IPS DF 4.7 (cell line): ENCODE results near the gene F10.
"Not testable (repeated sequence)": the region's sequence is repeated elsewhere in the genome, so short reads cannot be mapped to it uniquely, and the experiment has no call there.

ENCODE experiments used
- DNase-seq: peaks from one replicate; pipeline ENCODE4 v3.0.0-alpha.2; 2013; ENCODE audit warnings: low spot score; ENCODE audit errors: extremely low read depth

Gene F10

DNA sequence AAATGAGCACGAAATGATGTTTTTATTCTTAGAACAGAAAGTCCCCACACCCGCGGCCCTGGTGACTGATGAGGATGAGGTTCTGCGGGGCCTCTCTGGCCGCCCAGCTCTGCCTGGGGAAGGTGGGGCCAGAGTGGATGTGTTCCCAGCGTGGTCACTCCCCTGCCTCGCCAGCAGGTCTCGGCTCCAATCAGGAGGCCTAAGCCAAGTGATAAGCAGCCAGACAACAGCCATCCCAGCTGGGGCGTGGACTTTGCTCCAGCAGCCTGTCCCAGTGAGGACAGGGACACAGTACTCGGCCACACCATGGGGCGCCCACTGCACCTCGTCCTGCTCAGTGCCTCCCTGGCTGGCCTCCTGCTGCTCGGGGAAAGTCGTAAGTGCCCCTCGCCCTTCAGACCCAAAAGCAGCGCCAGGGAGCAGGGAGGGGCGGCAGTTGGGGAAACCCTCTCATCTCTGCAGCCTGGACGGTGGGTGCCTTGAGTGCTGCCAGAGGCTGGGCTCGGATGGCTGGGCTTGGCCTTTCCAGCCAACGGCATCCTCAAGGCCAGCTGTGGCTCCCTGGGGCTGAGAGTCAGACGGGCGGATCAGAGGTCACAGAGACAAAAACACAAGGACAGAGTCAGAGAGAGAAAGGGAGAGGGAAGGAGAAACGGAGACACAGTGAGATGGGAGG lies at the start of gene F10:
F10 (plus strand) TSS at position 250 of the 676 bp plus-strand sequence; CDS start at position 307, 57 bp downstream.
- peak; percentile 33 for DNase-seq

DNA sequence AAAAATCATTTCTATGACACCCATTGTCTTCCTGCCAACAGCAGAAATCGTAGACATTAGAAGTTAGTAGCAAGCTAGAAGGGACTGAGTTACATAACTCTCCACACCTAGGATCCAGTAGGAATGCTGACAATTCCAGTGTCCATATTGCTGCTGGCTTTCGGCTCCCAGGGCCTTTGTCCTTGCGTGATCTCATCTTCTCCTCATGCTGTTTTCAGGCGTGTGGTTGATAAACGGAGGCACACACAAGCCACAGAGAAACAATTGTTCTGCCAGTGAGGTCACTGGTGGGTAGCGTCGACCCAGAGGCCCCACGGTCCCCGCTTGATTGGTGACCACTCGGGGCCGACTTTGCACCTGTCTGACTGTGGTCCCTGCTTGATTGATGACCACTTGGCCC lies 48.7 kb upstream of the F10 start:
- no peak for DNase-seq

DNA sequence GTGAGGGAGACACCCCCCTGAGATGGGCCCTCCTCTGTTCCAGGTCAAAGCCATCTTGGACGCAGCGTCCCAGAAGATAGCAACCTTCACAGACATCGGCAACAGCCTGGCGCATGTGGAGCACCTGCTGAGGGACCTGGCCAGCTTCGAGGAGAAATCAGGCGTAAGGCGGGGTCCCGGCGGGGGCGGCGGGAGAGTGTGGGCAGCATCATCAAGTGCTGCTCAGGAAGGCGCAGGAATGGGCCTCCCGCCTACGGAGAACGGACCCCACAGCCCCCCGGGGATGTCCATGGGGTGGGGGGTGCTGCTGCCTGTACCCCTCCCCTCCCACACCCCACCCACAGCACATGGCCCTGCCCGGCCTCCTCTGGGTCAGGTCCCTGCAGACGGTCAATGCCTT lies 48.2 kb upstream of the F10 start:
- no peak for DNase-seq

DNA sequence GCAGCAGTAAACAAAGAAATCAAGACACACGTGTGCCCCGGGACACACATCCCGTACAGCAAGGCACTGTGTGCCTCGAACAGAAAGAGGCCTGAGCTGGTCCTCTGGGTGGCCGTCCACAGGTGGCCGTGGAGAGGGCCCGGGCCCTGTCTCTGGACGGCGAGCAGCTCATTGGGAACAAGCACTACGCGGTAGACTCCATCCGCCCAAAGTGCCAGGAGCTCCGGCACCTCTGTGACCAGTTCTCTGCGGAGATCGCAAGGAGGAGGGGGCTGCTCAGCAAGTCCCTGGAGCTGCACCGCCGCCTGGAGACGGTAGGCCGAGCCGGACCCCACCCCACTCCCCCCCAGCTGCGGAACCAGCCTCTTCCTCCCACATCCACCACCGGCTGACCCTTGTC lies 47.7 kb upstream of the F10 start:
- DNase-seq = no peak

DNA sequence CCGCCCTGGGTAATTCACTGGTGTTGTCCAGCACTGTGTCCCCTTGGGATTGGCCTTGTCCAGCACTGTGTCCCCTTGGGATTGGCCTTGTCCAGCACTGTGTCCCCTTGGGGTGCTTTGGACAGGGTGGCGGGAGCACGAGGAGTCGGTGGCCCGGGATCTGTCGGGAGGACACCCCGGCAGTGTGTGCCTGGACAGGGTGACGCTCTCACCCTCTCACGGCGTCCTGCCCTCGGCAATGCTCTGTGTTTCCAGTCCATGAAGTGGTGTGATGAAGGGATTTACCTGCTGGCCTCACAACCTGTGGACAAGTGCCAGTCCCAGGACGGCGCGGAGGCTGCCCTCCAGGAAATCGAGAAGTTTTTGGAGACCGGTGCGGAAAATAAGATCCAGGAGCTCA lies 46.9 kb upstream of the F10 start:
- no peak for DNase-seq

DNA sequence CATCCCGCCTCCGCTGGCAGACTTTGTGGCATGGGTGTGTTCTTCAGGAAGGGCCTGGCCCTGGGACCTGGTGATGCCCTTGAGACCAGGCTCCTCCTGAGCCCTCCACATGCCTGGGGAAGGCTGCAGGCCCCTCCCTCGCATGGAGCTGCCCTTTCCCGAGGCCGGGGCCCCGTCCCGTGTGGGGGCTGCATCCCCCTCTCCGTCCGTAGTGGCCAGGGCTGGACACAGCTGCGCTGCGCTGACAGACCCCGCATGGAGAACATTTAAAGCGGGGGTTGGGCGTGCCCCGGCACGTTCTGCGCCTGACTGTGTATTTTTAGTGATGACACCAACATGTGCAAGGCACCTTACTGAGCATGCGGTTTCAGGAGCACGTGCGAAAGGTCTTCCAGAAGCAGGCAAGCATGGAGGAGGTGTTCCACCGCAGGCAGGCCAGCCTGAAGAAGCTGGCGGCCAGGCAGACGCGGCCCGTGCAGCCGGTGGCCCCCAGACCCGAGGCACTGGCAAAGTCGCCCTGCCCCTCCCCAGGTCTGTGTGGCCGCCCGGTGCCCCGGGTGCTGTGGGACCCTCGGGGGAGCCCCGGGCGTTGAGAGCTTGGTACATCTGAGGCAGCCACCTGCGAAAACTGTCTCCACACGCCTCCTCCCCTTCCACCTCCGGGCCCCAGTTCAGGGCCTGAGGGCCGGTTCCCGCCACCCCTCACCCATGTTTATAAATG lies 45.8 kb upstream of the F10 start:
- DNase-seq = no peak

DNA sequence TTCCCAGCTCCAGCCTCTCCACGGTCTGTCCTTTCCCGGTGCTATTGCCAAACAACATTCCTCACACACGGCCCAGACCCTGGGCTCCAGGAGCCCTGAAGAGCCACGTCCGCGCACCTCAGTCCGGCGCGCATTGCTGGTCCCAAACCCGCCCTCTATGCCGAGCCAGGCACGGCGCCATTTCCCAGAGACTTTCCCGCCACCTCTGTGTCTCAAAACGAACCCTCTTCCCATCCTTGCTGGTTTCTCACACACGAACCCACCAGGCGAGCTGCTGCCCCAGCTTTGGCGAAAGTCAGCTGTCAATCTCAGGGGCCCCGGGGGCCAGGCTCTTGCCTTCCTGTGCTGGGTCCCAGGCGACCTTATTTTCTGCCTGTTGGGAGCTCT lies 45.0 kb upstream of the F10 start:
- DNase-seq = no peak

DNA sequence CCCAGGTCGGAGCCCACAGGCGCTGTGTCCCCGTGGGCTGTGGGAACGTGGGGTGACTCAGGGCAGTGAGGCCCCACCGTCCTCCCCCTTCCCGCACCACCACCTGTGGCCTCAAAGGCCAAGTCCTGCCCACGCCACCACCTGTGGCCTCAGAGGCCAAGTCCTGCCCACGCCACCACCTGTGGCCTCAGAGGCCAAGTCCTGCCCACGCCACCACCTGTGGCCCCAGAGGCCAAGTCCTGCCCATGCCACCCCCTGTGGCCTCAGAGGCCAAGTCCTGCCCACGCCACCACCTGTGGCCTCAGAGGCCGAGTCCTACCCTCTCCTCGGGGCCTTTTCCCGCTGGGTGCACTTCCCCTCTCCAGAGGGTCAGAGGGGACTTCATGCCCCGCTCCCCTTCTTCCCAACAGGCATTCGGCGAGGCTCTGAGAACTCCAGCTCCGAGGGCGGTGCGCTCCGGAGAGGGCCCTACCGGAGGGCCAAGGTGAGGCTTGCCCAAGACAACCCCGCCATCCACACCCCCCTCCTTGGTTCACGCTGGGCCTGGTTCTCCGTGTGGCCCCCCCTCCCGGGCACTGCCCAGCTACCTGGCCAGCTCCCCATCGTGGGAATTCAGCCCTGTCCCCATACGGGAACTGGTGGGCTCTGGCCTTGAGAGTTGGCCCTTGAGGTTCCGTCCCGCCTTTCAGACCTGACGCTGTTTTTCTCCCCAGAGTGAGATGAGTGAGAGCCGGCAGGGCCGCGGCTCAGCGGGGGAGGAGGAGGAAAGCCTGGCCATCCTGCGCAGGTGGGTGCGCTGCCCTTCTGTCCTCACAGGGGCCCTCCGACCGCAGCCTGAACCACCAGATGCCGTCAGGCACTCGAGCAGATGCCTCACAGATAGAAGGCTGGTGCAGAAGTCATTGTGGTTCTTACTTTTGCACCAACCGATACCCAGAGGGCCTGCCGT lies 44.4 kb upstream of the F10 start:
- no peak for DNase-seq

DNA sequence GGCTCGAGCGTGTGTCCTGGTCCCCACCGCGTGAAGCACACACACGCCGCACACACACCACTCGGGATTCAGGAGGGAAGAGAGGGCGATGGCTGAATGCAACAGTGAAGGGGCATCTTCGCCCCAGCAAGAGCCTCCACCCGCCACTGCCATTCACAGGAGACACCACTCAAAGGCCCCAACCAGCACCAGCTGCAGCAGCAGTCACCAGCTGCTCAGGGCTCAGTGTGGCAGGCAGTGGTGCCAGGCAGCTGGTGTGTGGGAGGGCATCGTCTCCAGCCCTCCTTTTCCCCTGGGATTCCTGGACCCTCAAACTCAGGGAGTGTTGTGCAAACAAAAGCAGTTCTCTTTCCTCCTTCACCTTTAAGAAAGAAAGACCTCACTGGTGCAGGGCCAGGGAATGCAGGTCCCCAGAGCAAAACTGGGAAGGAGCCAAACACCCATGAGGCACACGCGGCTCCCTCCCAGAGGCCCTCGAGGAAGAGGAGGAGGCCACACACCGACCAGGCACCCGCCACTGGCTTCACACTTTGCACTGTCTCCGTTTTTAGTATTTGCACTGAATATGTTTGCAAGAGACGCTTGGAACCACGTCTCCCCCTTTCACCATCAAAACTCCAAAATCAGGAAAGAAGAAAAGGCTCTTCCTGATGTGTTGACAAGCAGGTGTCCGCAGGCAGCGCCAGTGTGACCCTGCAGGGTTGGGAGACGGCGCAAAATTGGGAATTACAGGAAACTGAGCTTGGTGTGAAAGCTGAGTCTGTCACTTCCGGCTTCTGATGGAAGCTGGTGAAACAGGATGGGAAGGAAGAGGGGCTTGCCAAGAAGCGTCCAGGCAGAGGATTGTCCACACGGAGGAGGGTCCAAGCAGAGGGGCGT lies 43.5 kb upstream of the F10 start:
- DNase-seq = no peak

DNA sequence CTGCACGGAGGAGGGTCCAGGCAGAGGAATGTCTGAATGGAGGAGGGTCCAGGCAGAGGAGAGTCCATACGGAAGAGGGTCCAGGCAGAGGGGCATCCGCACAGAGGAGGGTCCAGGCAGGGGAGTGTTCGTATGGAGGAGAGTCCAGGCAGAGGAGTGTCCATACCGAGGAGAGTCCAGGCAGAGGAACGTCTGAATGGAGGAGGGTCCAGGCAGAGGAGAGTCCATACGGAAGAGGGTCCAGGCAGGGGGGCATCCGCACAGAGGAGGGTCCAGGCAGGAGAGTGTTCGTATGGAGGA lies 42.9 kb upstream of the F10 start:
- not testable (repeated sequence) for DNase-seq

DNA sequence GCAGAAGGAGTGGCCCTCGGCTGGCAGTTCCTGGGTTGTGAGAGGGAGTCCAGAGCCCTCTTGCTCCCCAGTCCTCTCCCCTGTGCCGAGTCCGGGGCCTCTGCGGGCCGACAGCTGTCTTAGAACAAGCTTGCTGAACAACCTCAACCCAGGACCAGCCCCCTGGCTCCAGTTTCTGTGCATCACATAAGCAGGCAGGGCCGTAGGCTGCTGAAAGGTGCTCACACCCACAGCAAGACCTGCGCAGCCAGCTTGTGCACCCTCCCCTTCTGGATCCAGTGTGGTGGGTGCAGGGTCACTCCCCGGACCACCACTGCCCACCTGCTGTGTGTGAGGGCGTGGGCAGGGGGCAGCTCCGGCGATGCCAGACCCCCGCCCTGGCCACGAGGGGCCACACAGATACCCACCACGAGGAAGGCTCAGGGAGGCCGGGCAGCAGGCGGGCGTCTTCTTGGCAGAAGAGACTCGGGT lies 42.2 kb upstream of the F10 start:
- no peak for DNase-seq

DNA sequence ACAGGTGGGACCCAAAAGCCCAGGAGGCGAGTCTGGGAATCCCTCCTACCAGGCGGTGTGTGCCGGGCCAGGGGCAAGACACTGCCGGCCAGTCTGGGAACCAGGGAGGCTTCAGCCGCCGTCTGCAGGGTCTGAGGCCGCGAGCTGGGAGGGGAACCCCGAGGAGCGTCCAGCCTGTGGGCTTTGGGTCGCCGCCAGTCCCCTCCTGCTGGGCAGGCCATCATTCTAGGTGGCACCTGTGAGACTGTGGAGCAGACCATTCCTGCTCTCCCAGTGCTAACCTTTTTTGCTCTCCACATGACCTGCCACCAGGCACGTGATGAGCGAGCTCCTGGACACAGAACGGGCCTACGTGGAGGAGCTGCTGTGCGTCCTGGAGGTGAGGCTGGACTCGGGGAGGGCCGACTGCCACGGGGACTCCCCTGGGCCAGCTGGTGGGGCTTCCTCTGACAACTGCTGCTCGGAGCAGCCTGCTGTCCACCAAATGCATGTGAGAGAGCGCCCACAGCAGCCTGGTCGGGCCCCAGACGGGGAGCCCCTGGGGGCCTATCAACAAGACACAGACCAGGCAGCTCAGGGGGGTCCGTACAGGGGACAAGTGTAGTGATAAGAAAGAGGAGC lies 41.6 kb upstream of the F10 start:
- no peak for DNase-seq

DNA sequence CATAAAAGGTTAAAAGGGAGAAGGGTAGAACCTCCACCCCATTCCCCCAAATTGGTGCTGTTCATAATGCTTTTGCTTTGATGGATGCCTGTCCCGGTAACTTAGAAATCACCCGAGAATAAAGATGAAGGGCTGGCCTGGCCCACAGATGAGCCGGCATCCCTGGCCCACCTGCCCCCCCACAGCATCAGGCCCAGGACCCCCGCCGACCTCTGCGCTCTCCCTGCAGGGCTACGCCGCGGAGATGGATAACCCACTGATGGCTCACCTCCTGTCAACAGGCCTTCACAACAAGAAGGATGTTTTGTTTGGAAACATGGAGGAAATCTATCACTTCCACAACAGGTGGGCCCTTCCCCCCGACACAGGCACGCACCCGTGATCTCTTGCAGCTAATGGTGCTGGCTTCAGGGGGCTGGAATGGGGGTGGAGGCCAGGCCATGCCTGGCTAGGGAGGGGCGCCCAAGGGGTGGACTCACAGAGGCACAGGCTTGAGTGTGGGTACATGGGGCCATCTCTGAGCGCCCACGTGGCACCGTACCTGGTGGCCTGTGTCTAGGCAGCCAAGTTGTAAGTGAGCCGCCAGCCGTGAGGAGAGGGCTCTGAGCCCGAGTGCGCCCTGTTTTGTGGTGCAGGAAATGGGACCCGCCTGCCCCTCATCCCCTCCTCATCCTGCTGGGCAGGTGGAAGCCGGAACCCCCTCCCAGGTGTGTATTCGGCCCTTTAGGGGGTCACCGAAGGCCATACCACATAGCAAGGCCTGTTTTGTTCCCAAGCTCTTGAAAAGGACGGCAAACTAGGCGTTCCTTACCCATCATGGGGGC lies 40.2 kb upstream of the F10 start:
- DNase-seq = no peak

DNA sequence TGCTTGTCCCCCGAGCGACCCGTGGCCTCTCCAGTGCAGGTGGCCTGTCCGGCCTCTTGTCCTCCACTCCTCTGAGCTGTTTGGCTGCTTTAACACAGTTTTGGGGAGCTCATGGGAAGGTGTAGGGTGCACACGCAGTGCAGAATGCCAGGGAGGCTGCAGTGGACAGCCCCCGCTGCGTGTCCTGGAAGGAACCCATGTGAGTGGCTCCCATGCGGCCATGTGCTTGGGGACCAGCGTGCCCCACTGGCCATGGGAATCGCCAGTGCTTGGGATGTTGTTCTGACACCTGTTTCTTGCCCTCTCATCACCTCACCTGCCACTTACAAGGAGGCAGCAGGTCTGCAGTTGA lies 39.6 kb upstream of the F10 start:
- no peak for DNase-seq

DNA sequence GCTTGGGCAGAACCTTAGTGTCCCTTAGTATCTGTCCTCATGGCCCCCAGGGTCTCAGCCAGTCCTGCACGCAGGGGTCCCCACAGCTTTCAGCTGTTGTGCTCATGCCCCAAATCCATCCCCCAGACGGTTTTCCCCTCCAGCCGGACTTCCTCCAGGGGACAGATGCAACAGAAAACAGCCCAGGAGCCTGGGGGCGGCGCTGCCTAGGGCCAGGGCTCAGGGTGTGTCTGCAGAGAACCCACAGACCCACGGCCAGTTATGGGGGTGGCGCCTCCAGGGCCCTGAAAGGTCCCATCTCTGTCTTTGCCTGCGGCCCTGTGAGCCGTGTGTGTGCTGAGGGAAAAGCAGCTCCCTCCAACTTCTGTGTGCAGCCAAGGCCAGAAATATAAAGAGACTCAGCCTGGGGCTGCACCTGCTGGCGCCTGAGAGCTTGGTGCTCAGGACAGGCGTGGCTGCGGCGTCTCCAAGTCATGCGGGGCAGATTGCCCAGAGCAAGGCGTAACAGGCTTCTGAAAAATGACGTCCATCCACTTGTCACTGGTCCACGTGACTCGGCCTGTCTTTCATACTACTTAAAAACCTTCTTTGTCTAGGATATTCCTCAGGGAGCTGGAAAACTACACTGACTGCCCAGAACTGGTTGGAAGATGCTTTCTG lies 39.1 kb upstream of the F10 start:
- DNase-seq = no peak

DNA sequence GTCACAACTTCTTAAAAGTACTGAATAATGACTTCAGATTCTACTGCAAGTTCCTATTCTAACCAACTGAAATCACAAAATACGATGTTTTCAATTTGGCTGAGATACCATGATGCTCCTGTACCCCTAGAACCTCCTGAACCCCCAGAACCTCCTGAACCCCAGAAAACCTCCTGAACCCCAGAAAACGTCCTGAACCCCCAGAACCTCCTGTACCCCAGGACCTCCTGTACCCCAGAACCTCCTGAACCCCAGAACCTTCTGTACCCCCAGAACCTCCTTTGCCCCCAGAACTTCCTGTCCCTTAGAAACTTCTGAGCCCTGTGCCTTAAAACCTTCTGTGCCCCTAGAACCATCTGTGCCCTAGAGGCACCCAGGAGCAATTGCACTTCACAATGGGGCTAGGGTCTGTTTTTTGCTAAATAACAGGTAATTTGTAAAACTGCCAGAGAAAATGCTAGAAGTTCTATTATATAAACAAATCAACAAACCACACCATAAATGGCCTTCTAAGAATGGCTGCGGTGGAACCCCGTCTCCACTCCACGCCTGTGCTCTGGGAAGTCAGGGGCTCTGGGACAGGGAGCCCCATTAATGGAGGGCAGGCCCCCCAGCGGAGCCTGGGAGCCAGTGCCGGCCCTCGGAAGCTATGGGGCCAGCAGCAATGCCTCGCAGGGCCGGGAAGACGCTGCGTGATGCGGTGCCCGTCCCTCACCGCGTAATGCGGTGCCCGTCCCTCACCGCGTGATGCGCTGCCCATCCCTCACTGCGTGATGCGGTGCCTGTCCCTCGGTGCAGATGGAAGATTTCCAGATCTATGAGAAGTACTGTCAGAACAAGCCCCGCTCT lies 38.3 kb upstream of the F10 start:
- DNase-seq = no peak

DNA sequence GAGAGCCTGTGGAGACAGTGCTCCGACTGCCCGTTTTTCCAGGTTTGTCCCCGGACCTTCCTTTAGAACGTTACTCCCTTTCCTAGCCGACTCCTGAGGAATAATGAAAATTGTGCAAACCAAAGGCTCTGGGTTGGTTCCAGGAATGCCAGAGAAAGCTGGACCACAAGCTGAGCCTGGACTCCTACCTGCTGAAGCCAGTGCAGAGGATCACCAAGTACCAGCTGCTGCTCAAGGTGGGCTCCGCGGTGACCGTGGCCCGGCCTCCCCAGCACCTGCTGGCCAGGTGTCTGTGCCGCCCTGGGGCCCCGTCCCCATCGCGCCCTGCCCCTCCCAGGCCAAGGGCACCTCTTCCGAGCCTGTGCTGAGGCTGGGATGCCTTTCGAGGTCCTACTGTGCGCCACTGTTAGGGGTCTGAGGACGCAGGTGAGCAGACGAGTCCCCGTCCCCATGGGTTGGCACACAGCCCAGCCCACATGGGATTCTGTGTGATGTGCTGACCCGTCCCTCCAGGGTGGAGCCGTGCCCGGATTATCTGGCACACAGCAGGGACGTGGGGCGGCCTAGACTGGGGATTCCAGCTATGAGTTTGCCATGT lies 37.6 kb upstream of the F10 start:
- no peak for DNase-seq
